ENCODE measurements around the gene CX3CR1. TPM values are rescaled to one million over a fixed set of nuclear protein-coding genes. Genes with fewer than 3 reads are reported as not detected.

The CX3CR1 gene
- total and polyA plus RNA-seq, 9 donors = 0.12 to 8.4 (median 1.3) TPM

DNA sequence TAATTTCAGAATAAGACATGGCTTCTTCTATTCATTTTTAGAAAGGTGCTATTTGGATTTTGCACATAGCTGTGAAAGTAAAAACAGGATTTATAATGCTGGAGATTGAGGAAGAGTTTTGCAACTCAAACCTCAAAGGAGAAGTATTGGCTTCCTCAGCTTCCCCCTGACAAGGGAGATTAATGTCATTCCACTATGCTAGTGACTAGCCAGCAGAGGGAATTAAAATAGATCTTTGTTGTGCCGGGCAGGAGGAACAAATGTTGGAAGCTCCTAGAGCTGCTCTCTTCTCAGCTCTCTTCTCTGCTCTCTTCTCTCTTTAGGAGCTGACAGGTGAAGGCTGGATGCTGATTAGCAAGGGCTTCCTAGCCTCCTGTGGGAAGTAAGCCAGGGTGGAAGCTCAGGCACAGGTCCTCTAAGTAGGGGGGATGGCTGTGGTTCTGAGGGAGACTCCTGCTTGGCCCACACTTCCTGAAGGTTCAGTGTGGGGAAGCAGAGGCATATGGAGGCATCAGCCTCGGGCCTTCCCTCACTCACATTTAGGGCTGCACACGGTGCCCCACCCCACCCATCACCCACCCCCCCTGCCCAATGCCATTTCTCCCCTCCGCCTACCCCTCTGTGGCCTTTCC, 29.6 kb downstream of the CX3CR1 start:
- H3K4me1 ChIP-seq (ENCODE audit: insufficient read depth) = no peaks in the 10 kb centered on the region
- intact Hi-C loops (cut with DNase I) = no loop called here
- DNase-seq = no peak
- no peak overlapping the region for H3K27ac ChIP-seq
- no peak overlapping the region for H3K4me3 ChIP-seq
- TF ChIP-seq POLR2A (IDR thresholded peaks at IDR 0.05) (no peak), EP300 (IDR thresholded peaks at IDR 0.05) (no peak)
- TF ChIP-seq, protein P1, sequence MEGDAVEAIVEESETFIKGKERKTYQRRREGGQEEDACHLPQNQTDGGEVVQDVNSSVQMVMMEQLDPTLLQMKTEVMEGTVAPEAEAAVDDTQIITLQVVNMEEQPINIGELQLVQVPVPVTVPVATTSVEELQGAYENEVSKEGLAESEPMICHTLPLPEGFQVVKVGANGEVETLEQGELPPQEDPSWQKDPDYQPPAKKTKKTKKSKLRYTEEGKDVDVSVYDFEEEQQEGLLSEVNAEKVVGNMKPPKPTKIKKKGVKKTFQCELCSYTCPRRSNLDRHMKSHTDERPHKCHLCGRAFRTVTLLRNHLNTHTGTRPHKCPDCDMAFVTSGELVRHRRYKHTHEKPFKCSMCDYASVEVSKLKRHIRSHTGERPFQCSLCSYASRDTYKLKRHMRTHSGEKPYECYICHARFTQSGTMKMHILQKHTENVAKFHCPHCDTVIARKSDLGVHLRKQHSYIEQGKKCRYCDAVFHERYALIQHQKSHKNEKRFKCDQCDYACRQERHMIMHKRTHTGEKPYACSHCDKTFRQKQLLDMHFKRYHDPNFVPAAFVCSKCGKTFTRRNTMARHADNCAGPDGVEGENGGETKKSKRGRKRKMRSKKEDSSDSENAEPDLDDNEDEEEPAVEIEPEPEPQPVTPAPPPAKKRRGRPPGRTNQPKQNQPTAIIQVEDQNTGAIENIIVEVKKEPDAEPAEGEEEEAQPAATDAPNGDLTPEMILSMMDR (IDR thresholded peaks at IDR 0.05) = no peak
- no peaks in the 10 kb centered on the region for H3K36me3 ChIP-seq
- 41 to 50% (median 45%) methylated on average over 4 of the region's 4 CpGs for WGBS, 3 donors
- H3K27me3 ChIP-seq = no peaks in the 10 kb centered on the region
- H3K9me3 ChIP-seq = no peaks in the 10 kb centered on the region

DNA sequence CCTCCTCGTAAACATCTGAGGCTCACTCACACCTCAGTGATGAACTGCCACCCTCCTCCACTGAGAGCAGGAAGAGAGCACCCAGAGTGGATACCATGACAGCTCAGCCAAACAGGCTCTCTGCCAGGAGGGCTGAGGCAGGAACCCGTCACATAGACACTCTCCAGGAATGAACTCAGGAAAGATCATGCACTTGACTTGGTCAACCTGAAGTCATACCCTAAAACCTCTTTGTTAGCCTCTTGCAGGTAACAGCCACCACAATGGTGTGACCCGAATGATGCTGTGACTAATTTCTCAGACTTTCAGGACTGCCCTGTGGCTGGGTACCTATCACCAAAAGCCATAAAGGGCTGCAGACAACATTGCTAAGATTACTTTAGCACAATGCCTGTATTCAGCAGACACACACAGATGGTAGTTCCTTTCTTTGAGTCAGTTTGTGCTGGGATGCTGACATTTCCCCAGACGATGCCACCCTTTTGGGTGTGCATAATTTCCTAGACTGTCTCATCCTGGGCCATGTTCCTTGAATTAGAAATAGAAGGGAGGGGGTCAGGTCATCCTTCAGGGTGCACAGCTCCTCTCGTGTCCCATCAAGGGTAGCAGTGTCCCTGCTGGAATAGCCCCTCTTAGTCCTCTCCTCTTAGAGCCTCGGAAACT, 30.3 kb downstream of the CX3CR1 start:
- no peak for TF ChIP-seq POLR2A (IDR thresholded peaks at IDR 0.05)
- TF ChIP-seq, protein P1 (IDR thresholded peaks at IDR 0.05) = no peak
- TF ChIP-seq EP300 (IDR thresholded peaks at IDR 0.05) = no peak
- Histone ChIP-seq H3K4me1 (ENCODE audit: insufficient read depth) (no peaks in the 10 kb centered on the region), H3K4me3 (no peak overlapping the region), H3K36me3 (no peaks in the 10 kb centered on the region), H3K27me3 (no peaks in the 10 kb centered on the region), H3K9me3 (no peaks in the 10 kb centered on the region), H3K27ac (no peak overlapping the region)
- no peak for DNase-seq
- intact Hi-C loops (cut with DNase I) = no loop called here
- 63 to 79% (median 74%) methylated on average over 6 of the region's 6 CpGs for WGBS, 3 donors

DNA sequence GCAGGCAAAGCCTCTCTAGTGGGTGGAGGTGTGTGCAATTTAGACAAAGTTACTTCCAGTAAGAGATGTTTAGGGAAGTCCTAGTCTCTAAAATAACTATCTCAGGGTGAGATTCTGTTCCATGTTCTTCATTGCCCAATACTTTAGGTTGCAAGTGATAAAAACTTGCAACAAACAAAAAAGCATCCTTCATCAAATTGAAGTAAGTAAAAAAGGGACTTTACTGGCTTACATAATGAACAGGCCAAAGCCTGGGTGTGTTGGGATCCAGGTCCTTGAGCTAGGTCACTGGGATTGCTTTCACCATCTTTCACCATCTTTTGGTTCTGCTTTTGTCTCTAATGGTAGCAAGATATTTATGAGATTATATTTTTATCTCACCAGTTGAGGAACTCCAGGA, 38.3 kb downstream of the CX3CR1 start:
- Histone ChIP-seq H3K4me1 (ENCODE audit: insufficient read depth) (no peaks in the 10 kb centered on the region), H3K27ac (no peak overlapping the region), H3K27me3 (no peaks in the 10 kb centered on the region), H3K4me3 (no peak overlapping the region), H3K9me3 (no peaks in the 10 kb centered on the region), H3K36me3 (no peaks in the 10 kb centered on the region)
- no peak for DNase-seq
- TF ChIP-seq, protein P1 (IDR thresholded peaks at IDR 0.05) = no peak
- TF ChIP-seq POLR2A (IDR thresholded peaks at IDR 0.05) (no peak), EP300 (IDR thresholded peaks at IDR 0.05) (no peak)
- intact Hi-C loops (cut with DNase I) = no loop called here

DNA sequence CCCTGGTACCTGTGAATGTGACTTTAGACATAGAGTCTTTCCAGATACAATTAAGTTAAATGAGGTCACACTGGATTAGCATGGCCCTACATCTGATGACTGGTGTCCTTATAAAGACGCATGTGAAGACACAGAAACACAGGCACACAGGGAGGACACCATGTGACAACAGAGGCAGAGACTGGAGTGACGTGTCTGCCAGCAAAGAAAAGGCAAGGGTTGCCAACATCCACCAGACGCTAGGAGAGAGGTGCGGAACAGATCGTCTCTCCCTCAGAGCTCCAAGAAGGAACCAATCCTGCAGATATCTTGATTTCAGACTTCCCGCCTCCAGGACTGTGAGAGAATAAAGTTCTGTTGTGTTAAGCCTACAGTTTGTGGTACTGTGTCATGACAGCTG, 42.8 kb downstream of the CX3CR1 start:
- H3K4me1 ChIP-seq (ENCODE audit: insufficient read depth) = no peaks in the 10 kb centered on the region
- no peak overlapping the region for H3K27ac ChIP-seq
- intact Hi-C loops (cut with DNase I) = no loop called here
- H3K36me3 ChIP-seq = no peaks in the 10 kb centered on the region
- no peaks in the 10 kb centered on the region for H3K9me3 ChIP-seq
- TF ChIP-seq, protein P1 (IDR thresholded peaks at IDR 0.05) = no peak
- no peak for TF ChIP-seq POLR2A (IDR thresholded peaks at IDR 0.05)
- no peak for TF ChIP-seq EP300 (IDR thresholded peaks at IDR 0.05)
- 71 to 83% (median 80%) methylated on average over 6 of the region's 6 CpGs for WGBS, 3 donors
- no peak for DNase-seq
- no peaks in the 10 kb centered on the region for H3K27me3 ChIP-seq
- H3K4me3 ChIP-seq = no peak overlapping the region

Measured in ovary (tissue), 9 donors.